DND-41 (cell line): ENCODE results near the gene SEL1L2.

Source experiments
- ATAC-seq: fragments of 200-7000 bp; cut with Tn5 transposase; 3 replicates; pipeline ENCODE4 v1.9.1; 2021; ENCODE audit warnings: low read depth; ENCODE audit not compliant: insufficient read depth
- DNase-seq: peaks from one replicate; pipeline ENCODE4 v3.0.0-alpha.2; 2020
- H2AFZ ChIP-seq: 2 replicates; pipeline ENCODE4 v1.6.0; 2012; ENCODE audit warnings: low read depth, low read length
- H3K27ac ChIP-seq: 2 replicates; pipeline ENCODE4 v1.5.1; 2012; ENCODE audit warnings: low read length, inconsistent platforms
- H3K27me3 ChIP-seq: fragments of 200-600 bp; sonication (generic); 2 replicates; pipeline ENCODE4 v1.6.0; 2012; ENCODE audit warnings: low read length, mild to moderate bottlenecking, inconsistent platforms; ENCODE audit not compliant: insufficient read depth, poor library complexity
- H3K36me3 ChIP-seq: 2 replicates; pipeline ENCODE4 v1.5.1; 2012; ENCODE audit warnings: low read length, inconsistent platforms; ENCODE audit not compliant: insufficient read depth
- H3K4me1 ChIP-seq: 2 replicates; pipeline ENCODE4 v1.5.1; 2012; ENCODE audit warnings: mild to moderate bottlenecking, low read length; ENCODE audit not compliant: insufficient read depth
- H3K4me2 ChIP-seq: 2 replicates; pipeline ENCODE4 v1.6.0; 2012; ENCODE audit warnings: mild to moderate bottlenecking, moderate library complexity, low read length, inconsistent platforms; ENCODE audit not compliant: insufficient read depth
- H3K4me3 ChIP-seq, 2 experiments: fragments of 200-600 bp in 1 of 2; shearing (Covaris generic) in 1 of 2; 2 replicates each; pipeline ENCODE4 v1.5.1; 2012 to 2016; ENCODE audit warnings: inconsistent platforms in 2 of 2, low read length in 2 of 2, mild to moderate bottlenecking in 2 of 2, low read depth in 1 of 2, moderate library complexity in 1 of 2
- H3K79me2 ChIP-seq: 2 replicates; pipeline ENCODE4 v1.6.0; 2012; ENCODE audit warnings: low read length, inconsistent platforms; ENCODE audit not compliant: insufficient read depth
- H3K9ac ChIP-seq: 2 replicates; pipeline ENCODE4 v1.6.0; 2012; ENCODE audit warnings: low read depth, mild to moderate bottlenecking, inconsistent platforms, low read length, moderate library complexity
- H3K9me3 ChIP-seq: 2 replicates; pipeline ENCODE4 v1.5.1; 2012; ENCODE audit warnings: low read length, moderate library complexity, mild to moderate bottlenecking, inconsistent platforms; ENCODE audit not compliant: insufficient read depth, severe bottlenecking
- H4K20me1 ChIP-seq: 2 replicates; pipeline ENCODE4 v1.6.0; 2012; ENCODE audit warnings: low read length; ENCODE audit not compliant: insufficient read depth
- EZH2 ChIP-seq: IDR thresholded peaks from 3 replicates; pipeline ENCODE4 v1.6.1; 2012; ENCODE audit warnings: borderline replicate concordance, low read depth, mild to moderate bottlenecking, moderate library complexity, low read length, inconsistent platforms; ENCODE audit not compliant: severe bottlenecking
- TF ChIP-seq, protein P1 (sequence below): IDR thresholded peaks from 2 replicates; pipeline ENCODE4 v1.5.1; 2012; ENCODE audit warnings: borderline replicate concordance, low read length, moderate library complexity, mild to moderate bottlenecking; ENCODE audit not compliant: poor library complexity, severe bottlenecking; ENCODE audit errors: extremely low read depth

The SEL1L2 gene

DNA sequence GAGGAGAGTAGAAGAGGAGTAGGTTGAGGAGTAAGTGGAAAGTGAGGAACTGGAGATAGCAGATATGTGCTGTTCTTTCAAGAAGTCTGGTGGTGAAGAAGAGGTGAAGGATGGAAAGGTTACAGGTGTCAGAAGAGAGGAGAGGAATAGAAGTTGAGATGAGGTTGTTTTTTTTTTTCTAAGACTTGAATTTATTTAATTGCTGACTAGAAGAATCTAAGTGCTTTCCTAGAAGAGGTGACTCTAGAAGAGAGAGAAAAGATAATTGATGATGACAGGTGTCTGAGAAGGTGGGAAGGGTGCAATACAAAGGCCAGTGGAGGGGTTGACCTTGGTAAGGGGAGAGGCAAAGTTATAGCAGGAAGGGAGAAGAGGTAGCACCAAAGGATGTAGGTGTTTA, 180.0 kb downstream of the SEL1L2 start:
- H3K9me3 ChIP-seq: no peaks in the 10 kb centered on the region
- TF ChIP-seq EZH2: no peak
- TF ChIP-seq, protein P1, sequence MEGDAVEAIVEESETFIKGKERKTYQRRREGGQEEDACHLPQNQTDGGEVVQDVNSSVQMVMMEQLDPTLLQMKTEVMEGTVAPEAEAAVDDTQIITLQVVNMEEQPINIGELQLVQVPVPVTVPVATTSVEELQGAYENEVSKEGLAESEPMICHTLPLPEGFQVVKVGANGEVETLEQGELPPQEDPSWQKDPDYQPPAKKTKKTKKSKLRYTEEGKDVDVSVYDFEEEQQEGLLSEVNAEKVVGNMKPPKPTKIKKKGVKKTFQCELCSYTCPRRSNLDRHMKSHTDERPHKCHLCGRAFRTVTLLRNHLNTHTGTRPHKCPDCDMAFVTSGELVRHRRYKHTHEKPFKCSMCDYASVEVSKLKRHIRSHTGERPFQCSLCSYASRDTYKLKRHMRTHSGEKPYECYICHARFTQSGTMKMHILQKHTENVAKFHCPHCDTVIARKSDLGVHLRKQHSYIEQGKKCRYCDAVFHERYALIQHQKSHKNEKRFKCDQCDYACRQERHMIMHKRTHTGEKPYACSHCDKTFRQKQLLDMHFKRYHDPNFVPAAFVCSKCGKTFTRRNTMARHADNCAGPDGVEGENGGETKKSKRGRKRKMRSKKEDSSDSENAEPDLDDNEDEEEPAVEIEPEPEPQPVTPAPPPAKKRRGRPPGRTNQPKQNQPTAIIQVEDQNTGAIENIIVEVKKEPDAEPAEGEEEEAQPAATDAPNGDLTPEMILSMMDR: no peak
- ATAC-seq: no peak

DNA sequence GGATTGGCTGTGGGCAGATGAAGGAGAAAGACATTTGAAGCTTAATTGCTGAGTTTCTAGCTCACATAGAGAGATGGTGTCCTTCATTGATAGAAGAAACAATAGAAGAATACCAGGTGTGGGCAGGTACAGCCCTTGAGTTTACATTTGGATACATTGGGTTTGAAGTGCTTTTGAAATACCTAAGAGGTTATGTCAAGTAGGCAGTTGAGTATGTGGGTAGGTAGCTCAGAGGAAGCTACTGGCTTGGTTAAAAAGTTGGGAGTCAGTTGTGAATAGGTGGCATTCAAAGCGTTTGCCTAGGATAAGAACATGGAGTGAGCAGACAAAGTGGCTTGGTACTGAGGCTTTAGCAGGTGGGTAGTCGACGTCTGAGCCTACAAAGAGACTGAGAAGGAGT, 180.6 kb downstream of the SEL1L2 start:
- H3K9me3 ChIP-seq: no peaks in the 10 kb centered on the region
- no peak overlapping the region for H3K4me3 ChIP-seq
- H3K4me1 ChIP-seq: no peaks in the 10 kb centered on the region
- no peak overlapping the region for H3K9ac ChIP-seq
- ATAC-seq (no peak), DNase-seq (no peak)
- no peak for TF ChIP-seq EZH2
- TF ChIP-seq, protein P1: no peak
- no peaks in the 10 kb centered on the region; the same call in 1 of the 2 replicates for H3K79me2 ChIP-seq
- H4K20me1 ChIP-seq: peaks cover 3% of the 10 kb centered on the region; the same call in 1 of the 2 replicates
- no peak overlapping the region for H3K4me2 ChIP-seq
- no peaks in the 10 kb centered on the region for H3K27me3 ChIP-seq
- no peak overlapping the region for H3K27ac ChIP-seq
- H3K36me3 ChIP-seq: peaks cover 98% of the 10 kb centered on the region
- H2AFZ ChIP-seq: no peak overlapping the region

More for the DNA sequence above, 180.0 kb downstream of the SEL1L2 start:
- Histone ChIP-seq H4K20me1 (peaks cover 3% of the 10 kb centered on the region; the same call in 1 of the 2 replicates), H3K4me1 (no peaks in the 10 kb centered on the region), H3K36me3 (peaks cover 100% of the 10 kb centered on the region), H3K4me3 (no peak overlapping the region), H3K4me2 (no peak overlapping the region), H3K27ac (no peak overlapping the region), H3K79me2 (no peaks in the 10 kb centered on the region; the same call in 1 of the 2 replicates), H3K27me3 (no peaks in the 10 kb centered on the region), H3K9ac (no peak overlapping the region), H2AFZ (no peak overlapping the region)
- no peak for DNase-seq

DNA sequence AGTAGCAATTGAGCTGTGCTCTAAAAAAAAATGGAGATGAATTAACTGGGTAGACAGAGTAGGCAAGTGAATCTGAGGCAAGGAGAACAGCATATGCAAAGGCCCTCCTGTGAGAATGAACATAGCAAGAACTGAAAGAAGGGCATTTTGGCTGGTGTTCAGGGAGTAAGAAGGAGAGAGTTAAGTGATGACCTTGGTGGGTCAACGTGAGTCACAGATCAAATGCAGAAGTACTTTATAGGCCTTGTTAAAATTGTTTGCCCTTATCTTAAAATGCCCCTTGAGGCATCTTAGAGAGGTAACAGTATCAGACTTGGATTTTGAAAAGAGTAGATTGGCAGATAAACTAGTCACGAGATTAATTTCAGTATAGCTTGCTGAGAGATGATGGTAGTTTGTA, 181.0 kb downstream of the SEL1L2 start:
- H3K27me3 ChIP-seq: no peaks in the 10 kb centered on the region
- H3K4me2 ChIP-seq: no peak overlapping the region
- no peaks in the 10 kb centered on the region for H3K9me3 ChIP-seq
- H2AFZ ChIP-seq: no peak overlapping the region
- TF ChIP-seq, protein P1: no peak
- peaks cover 3% of the 10 kb centered on the region; the same call in 1 of the 2 replicates for H3K79me2 ChIP-seq
- no peak for DNase-seq
- H3K27ac ChIP-seq: no peak overlapping the region
- H3K9ac ChIP-seq: no peak overlapping the region
- H3K4me3 ChIP-seq: no peak overlapping the region
- ATAC-seq: no peak
- H4K20me1 ChIP-seq: peaks cover 3% of the 10 kb centered on the region; the same call in 1 of the 2 replicates
- H3K36me3 ChIP-seq: peaks cover 98% of the 10 kb centered on the region
- H3K4me1 ChIP-seq: no peaks in the 10 kb centered on the region; the same call in 1 of the 2 replicates

DNA sequence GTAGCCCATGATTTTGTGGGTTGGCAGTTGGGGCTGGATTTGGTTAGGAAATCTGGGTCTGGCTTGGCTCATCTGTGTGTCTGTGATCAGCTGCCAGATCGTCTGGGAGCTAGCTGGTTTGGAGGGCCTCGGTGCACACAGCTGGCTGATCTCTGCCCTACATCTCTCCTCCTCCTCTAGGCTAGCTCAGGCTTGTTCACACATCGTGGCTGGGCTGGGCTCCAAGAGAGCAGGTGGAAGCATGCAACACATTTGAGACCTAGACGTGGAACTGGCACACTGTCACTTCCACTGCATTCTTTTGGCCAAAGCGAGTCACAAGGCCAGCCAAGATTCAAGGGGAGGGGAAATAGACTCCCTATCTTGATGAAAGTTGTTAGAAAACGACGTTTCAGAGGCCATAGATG, 189.7 kb downstream of the SEL1L2 start:
- H2AFZ ChIP-seq: no peak overlapping the region
- peaks cover 51% of the 10 kb centered on the region for H3K4me1 ChIP-seq
- H4K20me1 ChIP-seq: no peaks in the 10 kb centered on the region
- peaks cover 30% of the 10 kb centered on the region for H3K79me2 ChIP-seq
- DNase-seq (peak; percentile 91), ATAC-seq (peak; percentile 99)
- H3K9ac ChIP-seq: peak overlapping the region; percentile 24; the same call in 1 of the 2 replicates
- no peak overlapping the region for H3K4me3 ChIP-seq
- H3K4me2 ChIP-seq: peak overlapping the region; percentile 32
- peak overlapping the region; percentile 82 for H3K27ac ChIP-seq
- no peak for TF ChIP-seq EZH2
- TF ChIP-seq, protein P1: no peak
- H3K9me3 ChIP-seq: no peaks in the 10 kb centered on the region
- H3K27me3 ChIP-seq: no peaks in the 10 kb centered on the region
- peaks cover 84% of the 10 kb centered on the region for H3K36me3 ChIP-seq
